Liver (tissue), 9 donors: ENCODE results near the gene SUGCT. TPM values are rescaled to one million over a fixed set of nuclear protein-coding genes. Genes with fewer than 3 reads are reported as not detected.

Experiments
- DNase-seq: peaks from one replicate; pipeline ENCODE4 v3.0.0-alpha.2; 2017; ENCODE audit warnings: low spot score
- H3K27ac ChIP-seq, 2 donors: one replicate each; pipeline ENCODE4 v1.7.0; 2013; ENCODE audit warnings: inconsistent platforms in 2 of 2, low read length in 2 of 2, control low read depth in 1 of 2, low read depth in 1 of 2, mild to moderate bottlenecking in 1 of 2
- H3K27me3 ChIP-seq, 4 donors: one replicate each; pipeline versions ENCODE4 v1.6.1 to v1.7.0; 2013; ENCODE audit warnings: low read length in 3 of 4, inconsistent platforms in 1 of 4, mild to moderate bottlenecking in 1 of 4, moderate library complexity in 1 of 4; ENCODE audit not compliant: control insufficient read depth in 4 of 4, insufficient read depth in 4 of 4
- H3K36me3 ChIP-seq, 4 donors: one replicate each; pipeline versions ENCODE4 v1.6.1 to v1.7.0; 2013; ENCODE audit warnings: low read length in 3 of 4, mild to moderate bottlenecking in 3 of 4, low read depth in 1 of 4, moderate library complexity in 1 of 4; ENCODE audit not compliant: control insufficient read depth in 4 of 4, insufficient read depth in 3 of 4
- H3K4me1 ChIP-seq, 4 donors: one replicate each; pipeline versions ENCODE4 v1.6.1 to v1.7.0; 2013; ENCODE audit warnings: low read length in 3 of 4, mild to moderate bottlenecking in 3 of 4, moderate library complexity in 1 of 4; ENCODE audit not compliant: control insufficient read depth in 4 of 4, insufficient read depth in 4 of 4
- H3K4me3 ChIP-seq, 3 donors: one replicate each; pipeline versions ENCODE4 v1.6.1 to v1.7.0; 2013; ENCODE audit warnings: low read length in 3 of 3, control low read depth in 1 of 3, low read depth in 1 of 3, mild to moderate bottlenecking in 1 of 3
- H3K9ac ChIP-seq, 2 donors: one replicate each; pipeline ENCODE4 v1.7.0; 2013; ENCODE audit warnings: low read length in 2 of 2, mild to moderate bottlenecking in 2 of 2, moderate library complexity in 2 of 2, control low read depth in 1 of 2, low read depth in 1 of 2
- H3K9me3 ChIP-seq, 4 donors: one replicate each; pipeline versions ENCODE4 v1.6.1 to v1.7.0; 2013; ENCODE audit warnings: low read length in 3 of 4; ENCODE audit not compliant: control insufficient read depth in 4 of 4
- FOXA2 ChIP-seq: IDR thresholded peaks from 2 replicates; pipeline ENCODE4 v1.6.1; 2016; ENCODE audit warnings: antibody characterized with exemption
- GABPA ChIP-seq, 2 donors: IDR thresholded peaks in 1 of 2; conservative IDR thresholded peaks in 1 of 2; 2 replicates each; pipeline ENCODE4 v1.6.1; 2016; ENCODE audit warnings: antibody characterized with exemption in 2 of 2, mild to moderate bottlenecking in 1 of 2, moderate library complexity in 1 of 2
- HNF4A ChIP-seq, 2 donors: conservative IDR thresholded peaks; 2 replicates each; pipeline ENCODE4 v1.6.1; 2016; ENCODE audit warnings: antibody characterized with exemption in 2 of 2, mild to moderate bottlenecking in 2 of 2
- HNF4G ChIP-seq: IDR thresholded peaks from 2 replicates; pipeline ENCODE4 v1.6.1; 2016; ENCODE audit warnings: antibody characterized with exemption
- JUND ChIP-seq, 2 donors: IDR thresholded peaks; 2 replicates each; pipeline ENCODE4 v1.6.1; 2016; ENCODE audit warnings: antibody characterized with exemption in 2 of 2
- NR2F2 ChIP-seq: IDR thresholded peaks from 2 replicates; pipeline ENCODE4 v1.6.1; 2016; ENCODE audit warnings: antibody characterized with exemption
- RAD21 ChIP-seq, 2 donors: IDR thresholded peaks; 2 replicates each; pipeline ENCODE4 v1.6.1; 2016; ENCODE audit warnings: antibody characterized with exemption in 2 of 2, mild to moderate bottlenecking in 2 of 2
- RXRA ChIP-seq, 2 donors: IDR thresholded peaks; 2 replicates each; pipeline ENCODE4 v1.6.1; 2017 to 2018; ENCODE audit warnings: antibody characterized with exemption in 2 of 2, mild to moderate bottlenecking in 1 of 2
- SP1 ChIP-seq: IDR thresholded peaks from 2 replicates; pipeline ENCODE4 v1.6.1; 2018; ENCODE audit warnings: antibody characterized with exemption, mild to moderate bottlenecking
- TAF1 ChIP-seq: conservative IDR thresholded peaks from 2 replicates; pipeline ENCODE4 v1.6.1; 2016; ENCODE audit warnings: antibody characterized with exemption, mild to moderate bottlenecking
- ZBTB33 ChIP-seq: IDR thresholded peaks from 2 replicates; pipeline ENCODE4 v1.6.1; 2016; ENCODE audit warnings: antibody characterized with exemption
- WGBS: extraction: QIAGEN DNeasy Blood & Tissue Kit; methylation state at CpG from one replicate; pipeline ENCODE4 v1.1.7; 2013; 5-methylcytosine and 5-hydroxymethylcytosine counted together
- polyA plus RNA-seq, 2 donors: library from polyadenylated mRNA; stranded (reverse) in 1 of 2; unstranded in 1 of 2; fragments of 200-250 nt in 1 of 2; fragments of >200 nt in 1 of 2; fragmentation: Nextera tagmentation in 1 of 2; extraction: Ambion mirVana in 1 of 2; gene quantifications; one replicate each; pipeline versions ENCODE4 v1.2.1 to v1.2.3, GENCODE V29; 2013 to 2015
- total RNA-seq, 2 donors: library from RNA; depleted of rRNA; stranded (reverse); fragments of >200 nt; gene quantifications; one replicate each; pipeline ENCODE4 v1.2.3, GENCODE V29; 2014
- TF ChIP-seq, protein P1 (sequence below): IDR thresholded peaks from 2 replicates; pipeline ENCODE4 v1.6.1; 2016; ENCODE audit warnings: antibody characterized with exemption
- donor health status: healthy.
- donor health status: healthy.
- donor health status: healthy.
- donor health status: healthy.
- donor health status: healthy.

The SUGCT gene
- total and polyA plus RNA-seq, 4 donors = 6.2 to 11.9 (median 9.9) TPM

GRCh38 chr7:40761762-40762560 lies 627.2 kb downstream of the SUGCT start:
- WGBS = 85% methylated on average over 14 of the region's 14 CpGs
- H3K4me1 ChIP-seq = peaks cover 7 to 30% (median 27%) of the 10 kb centered on the region in 4 donors
- H3K36me3 ChIP-seq = no peaks in the 10 kb centered on the region
- H3K4me3 ChIP-seq = no peak overlapping the region
- H3K27ac ChIP-seq = no peak overlapping the region
- TF ChIP-seq GABPA (IDR thresholded peaks at IDR 0.05 in 1 of 2, conservative IDR thresholded peaks at IDR 0.05 in 1 of 2) (no peak), RAD21 (IDR thresholded peaks at IDR 0.05) (peak in 1 of 2 donors; percentile 18)
- no peaks in the 10 kb centered on the region for H3K9me3 ChIP-seq
- H3K9ac ChIP-seq = no peak overlapping the region
- no peaks in the 10 kb centered on the region for H3K27me3 ChIP-seq
- DNase-seq = no peak

GRCh38 chr7:40763319-40764287 lies 628.8 kb downstream of the SUGCT start:
- H3K4me3 ChIP-seq = no peak overlapping the region
- H3K36me3 ChIP-seq = no peaks in the 10 kb centered on the region
- no peaks in the 10 kb centered on the region for H3K27me3 ChIP-seq
- TF ChIP-seq SP1 (no peak), RAD21 (IDR thresholded peaks at IDR 0.05) (peak; percentile 59 to 63)
- H3K27ac ChIP-seq = no peak overlapping the region
- DNase-seq = no peak
- peaks cover 7 to 26% (median 19%) of the 10 kb centered on the region in 4 donors for H3K4me1 ChIP-seq
- no peak overlapping the region for H3K9ac ChIP-seq
- no peaks in the 10 kb centered on the region for H3K9me3 ChIP-seq
- 88% methylated on average over 9 of the region's 9 CpGs for WGBS

DNA sequence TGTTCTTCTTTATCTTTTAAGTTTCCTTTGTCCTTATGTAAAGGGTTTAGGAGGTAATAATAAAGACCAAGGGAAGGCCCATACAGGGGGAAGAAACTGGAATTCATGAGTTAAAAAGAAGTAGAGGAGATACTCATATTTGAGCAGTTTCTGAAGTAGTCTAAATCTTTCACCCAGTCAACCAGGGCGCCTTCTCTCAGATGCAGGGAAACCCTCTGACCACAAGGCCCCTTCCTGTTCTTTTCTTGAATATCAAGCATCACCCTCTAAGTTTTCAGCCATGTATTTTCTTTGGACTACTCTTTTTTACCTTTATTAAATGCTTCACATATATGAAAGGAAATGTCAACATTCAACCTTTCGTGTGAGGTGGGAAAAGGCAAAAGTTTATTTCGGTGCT lies 630.8 kb downstream of the SUGCT start:
- H3K27ac ChIP-seq = no peak overlapping the region
- H3K27me3 ChIP-seq = no peaks in the 10 kb centered on the region
- H3K9me3 ChIP-seq = no peaks in the 10 kb centered on the region
- TF ChIP-seq HNF4G = no peak
- TF ChIP-seq ZBTB33 = no peak
- TF ChIP-seq RXRA (IDR thresholded peaks at IDR 0.05) = no peak
- no peak for TF ChIP-seq JUND (IDR thresholded peaks at IDR 0.05)
- WGBS = 88% methylated on average over 3 of the region's 3 CpGs
- no peak overlapping the region for H3K4me3 ChIP-seq
- DNase-seq = no peak
- peaks cover 2 to 9% (median 7%) of the 10 kb centered on the region in 4 donors for H3K4me1 ChIP-seq
- H3K36me3 ChIP-seq = no peaks in the 10 kb centered on the region
- no peak overlapping the region for H3K9ac ChIP-seq

GRCh38 chr7:40772096-40772495 lies 637.3 kb downstream of the SUGCT start:
- TF ChIP-seq, protein P1, sequence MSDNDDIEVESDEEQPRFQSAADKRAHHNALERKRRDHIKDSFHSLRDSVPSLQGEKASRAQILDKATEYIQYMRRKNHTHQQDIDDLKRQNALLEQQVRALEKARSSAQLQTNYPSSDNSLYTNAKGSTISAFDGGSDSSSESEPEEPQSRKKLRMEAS = no peak
- TF ChIP-seq JUND (IDR thresholded peaks at IDR 0.05) (no peak), NR2F2 (no peak), GABPA (IDR thresholded peaks at IDR 0.05 in 1 of 2, conservative IDR thresholded peaks at IDR 0.05 in 1 of 2) (no peak), FOXA2 (no peak), HNF4A (conservative IDR thresholded peaks at IDR 0.05) (no peak), TAF1 (no peak), ZBTB33 (no peak)
- H3K4me3 ChIP-seq = no peak overlapping the region
- 85% methylated on average over 3 of the region's 3 CpGs for WGBS

More at GRCh38 chr7:40772096-40772495, 637.3 kb downstream of the SUGCT start:
- DNase-seq = no peak
- no peak overlapping the region for H3K9ac ChIP-seq
- H3K27ac ChIP-seq = no peak overlapping the region
- no peaks in the 10 kb centered on the region for H3K36me3 ChIP-seq
- H3K4me1 ChIP-seq = no peaks in the 10 kb centered on the region
- H3K27me3 ChIP-seq = no peaks in the 10 kb centered on the region
- H3K9me3 ChIP-seq = no peaks in the 10 kb centered on the region
